Measurements from ENCODE around the gene THBS4.

Gene THBS4

GRCh38 chr5:80116465-80116864 lies 81.3 kb downstream of the THBS4 start:
- DNase-seq (ENCODE audit: low read depth) = no peak

GRCh38 chr5:80117446-80117845 lies 82.3 kb downstream of the THBS4 start:
- DNase-seq (ENCODE audit: low read depth) = no peak

GRCh38 chr5:80119372-80119771 lies 84.2 kb downstream of the THBS4 start:
- no peak for DNase-seq (ENCODE audit: low read depth)

- no peak for DNase-seq (ENCODE audit: low read depth)
Measured at GRCh38 chr5:80122579-80122978, 87.4 kb downstream of the THBS4 start.

- no peak for DNase-seq (ENCODE audit: low read depth)
Measured at GRCh38 chr5:80124121-80124918, 89.2 kb downstream of the THBS4 start.

- no peak for DNase-seq (ENCODE audit: low read depth)
Measured at GRCh38 chr5:80125022-80125961, 90.1 kb downstream of the THBS4 start.

- no peak for DNase-seq (ENCODE audit: low read depth)
Measured at GRCh38 chr5:80125962-80126480, 90.9 kb downstream of the THBS4 start.

GRCh38 chr5:80127116-80127552 lies 92.0 kb downstream of the THBS4 start:
- DNase-seq (ENCODE audit: low read depth) = no peak

GRCh38 chr5:80128141-80128540 lies 93.0 kb downstream of the THBS4 start:
- DNase-seq (ENCODE audit: low read depth) = no peak

GRCh38 chr5:80129146-80129545 lies 94.0 kb downstream of the THBS4 start:
- no peak for DNase-seq (ENCODE audit: low read depth)

All from T follicular helper cell (primary cell).